Keratinocyte (primary cell): ENCODE data around the gene RBBP6. TPM values are rescaled to one million over a fixed set of nuclear protein-coding genes. Genes with fewer than 3 reads are reported as not detected.

ENCODE experiments used
- DNase-seq: peaks from one replicate; pipeline ENCODE4 v3.0.0-alpha.2; 2011; ENCODE audit warnings: low read depth, missing footprints, low spot score
- FAIRE-seq: peaks from 2 replicates; lab custom pipeline; 2011; peaks lifted over from hg19 to GRCh38; lab: Jason Lieb, UNC
- H2AFZ ChIP-seq: 2 replicates; pipeline ENCODE4 v1.6.0; 2012; ENCODE audit warnings: low read length, control low read depth, inconsistent platforms; ENCODE audit not compliant: control insufficient read depth
- H3K27ac ChIP-seq: 2 replicates; pipeline ENCODE4 v1.5.1; 2011; ENCODE audit warnings: low read length; ENCODE audit not compliant: control insufficient read depth, insufficient read depth
- H3K27me3 ChIP-seq: 3 replicates; pipeline ENCODE4 v1.6.0; 2011; ENCODE audit warnings: low read length; ENCODE audit not compliant: control insufficient read depth, insufficient read depth; ENCODE audit errors: extremely low read depth
- H3K36me3 ChIP-seq, 2 experiments: 2 replicates in 1 of 2; 3 replicates in 1 of 2; pipeline ENCODE4 v1.5.1; 2011; ENCODE audit warnings: low read length in 2 of 2, mild to moderate bottlenecking in 1 of 2; ENCODE audit not compliant: control insufficient read depth in 2 of 2, insufficient read depth in 2 of 2; ENCODE audit errors: extremely low read depth in 1 of 2
- H3K4me1 ChIP-seq: 3 replicates; pipeline ENCODE4 v1.5.1; 2011; ENCODE audit warnings: low read length; ENCODE audit not compliant: control insufficient read depth, insufficient read depth; ENCODE audit errors: extremely low read depth
- H3K4me2 ChIP-seq: 3 replicates; pipeline ENCODE4 v1.6.0; 2011; ENCODE audit warnings: low read depth, low read length; ENCODE audit not compliant: control insufficient read depth, insufficient read depth; ENCODE audit errors: extremely low read depth
- H3K4me3 ChIP-seq, 3 experiments: fragments of 200-600 bp in 1 of 3; sonication (generic) in 1 of 3; 2 replicates in 2 of 3; 3 replicates in 1 of 3; pipeline ENCODE4 v1.5.1; 2011 to 2016; ENCODE audit warnings: low read length in 3 of 3, mild to moderate bottlenecking in 3 of 3, control low read depth in 2 of 3, inconsistent platforms in 1 of 3, low read depth in 1 of 3, mixed read lengths in 1 of 3, mixed run types in 1 of 3, moderate library complexity in 1 of 3; ENCODE audit not compliant: control insufficient read depth in 2 of 3, insufficient read depth in 2 of 3; ENCODE audit errors: extremely low read depth in 1 of 3
- H3K79me2 ChIP-seq: 2 replicates; pipeline ENCODE4 v1.6.0; 2012; ENCODE audit warnings: low read length; ENCODE audit not compliant: control insufficient read depth, insufficient read depth
- H3K9ac ChIP-seq: 3 replicates; pipeline ENCODE4 v1.6.0; 2011; ENCODE audit warnings: low read length; ENCODE audit not compliant: control insufficient read depth, insufficient read depth; ENCODE audit errors: extremely low read depth
- H3K9me1 ChIP-seq: 3 replicates; pipeline ENCODE4 v1.6.0; 2011; ENCODE audit warnings: low read length; ENCODE audit not compliant: control insufficient read depth, insufficient read depth; ENCODE audit errors: extremely low read depth
- H3K9me3 ChIP-seq: 2 replicates; pipeline ENCODE4 v1.5.1; 2012; ENCODE audit warnings: low read depth, low read length; ENCODE audit not compliant: control insufficient read depth
- H4K20me1 ChIP-seq: 3 replicates; pipeline ENCODE4 v1.6.0; 2011; ENCODE audit warnings: low read length; ENCODE audit not compliant: control insufficient read depth, insufficient read depth; ENCODE audit errors: extremely low read depth
- EZH2 ChIP-seq: IDR thresholded peaks from one replicate; pipeline ENCODE4 v1.6.1; 2012; ENCODE audit warnings: inconsistent platforms, mild to moderate bottlenecking, low read length, moderate library complexity
- dilution Hi-C: fragments of 300-500 bp; cut with MboI; formaldehyde crosslinking; loops from one replicate; pipeline ENCODE4 v1.7.0; 2020; ENCODE audit warnings: low sequenced_read_pairs; ENCODE audit not compliant: extremely low pct_ligation_motif_present
- polyA plus RNA-seq, 5 experiments: library from polyadenylated mRNA; depleted of rRNA in 3 of 5; stranded (reverse) in 3 of 5; stranded (forward) in 1 of 5; unstranded in 1 of 5; fragments of >200 nt; gene quantifications; 1 replicate in 1 of 5; 2 replicates in 3 of 5; 3 replicates in 1 of 5; pipeline versions ENCODE4 v1.2.1 to v1.2.3, GENCODE V29; 2011 to 2012; ENCODE audit warnings: missing spikeins in 2 of 5, low read depth in 1 of 5, low replicate concordance in 1 of 5
- TF ChIP-seq, protein P1 (sequence below), 3 experiments: IDR thresholded peaks in 1 of 3; conservative IDR thresholded peaks in 1 of 3; optimal IDR thresholded peaks in 1 of 3; 2 replicates in 2 of 3; 3 replicates in 1 of 3; pipeline versions ENCODE3 to v1.5.1; 2011; ENCODE audit warnings: low read length in 3 of 3, mild to moderate bottlenecking in 3 of 3, moderate library complexity in 2 of 3, control low read depth in 1 of 3, inconsistent platforms in 1 of 3; ENCODE audit not compliant: insufficient read depth in 2 of 3; ENCODE audit errors: extremely low read depth in 1 of 3

RBBP6 gene
- polyA plus RNA-seq, 1 donor (not counting 4 experiments of a cell fraction or from before 2014, with no cell fraction given), result 32.1 TPM

DNA sequence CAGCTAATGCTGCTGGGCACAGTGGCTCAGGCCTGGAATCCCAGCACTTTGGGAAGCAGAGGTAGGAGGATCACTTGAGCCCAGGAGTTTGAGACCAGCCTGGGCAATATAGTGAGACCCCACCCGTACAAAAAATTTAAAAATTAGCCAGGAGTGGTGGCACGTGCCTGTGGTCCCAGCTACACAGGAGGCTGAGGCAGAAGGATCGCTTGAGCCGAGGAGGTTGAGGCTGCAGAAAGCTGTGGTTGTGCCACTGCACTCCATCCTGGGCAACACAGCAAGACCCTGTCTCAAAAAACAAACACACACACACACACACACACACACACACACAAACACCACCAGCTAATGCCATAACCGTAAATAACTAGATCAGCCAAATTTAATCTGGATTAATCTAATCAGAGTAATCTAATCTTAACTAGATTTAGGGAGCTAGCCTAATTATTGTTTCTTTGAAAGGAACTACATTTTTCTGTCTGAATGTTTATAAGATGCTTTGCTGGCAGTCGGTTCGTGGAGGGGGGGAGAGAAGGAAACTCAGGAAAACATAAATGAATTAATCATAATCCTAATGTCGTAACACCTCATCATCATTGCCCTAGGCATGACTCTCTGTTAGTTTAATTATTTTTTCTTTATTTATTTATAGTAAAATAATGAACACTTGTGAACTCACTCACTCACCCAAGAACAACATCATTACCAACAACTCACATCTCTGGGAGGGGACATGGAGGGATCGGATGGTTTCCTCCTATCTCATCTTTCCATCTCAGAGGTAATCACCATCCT is 12.5 kb upstream of the RBBP6 start:
- no peak overlapping the region for H3K4me3 ChIP-seq
- no peaks in the 10 kb centered on the region for H3K9me3 ChIP-seq
- no peak overlapping the region for H3K9ac ChIP-seq
- no peaks in the 10 kb centered on the region for H4K20me1 ChIP-seq
- H3K27me3 ChIP-seq, result no peaks in the 10 kb centered on the region
- dilution Hi-C loops, result no loop called here
- no peaks in the 10 kb centered on the region for H3K9me1 ChIP-seq
- no peaks in the 10 kb centered on the region for H3K36me3 ChIP-seq
- peaks cover 14% of the 10 kb centered on the region for H3K4me1 ChIP-seq
- TF ChIP-seq, protein P1, sequence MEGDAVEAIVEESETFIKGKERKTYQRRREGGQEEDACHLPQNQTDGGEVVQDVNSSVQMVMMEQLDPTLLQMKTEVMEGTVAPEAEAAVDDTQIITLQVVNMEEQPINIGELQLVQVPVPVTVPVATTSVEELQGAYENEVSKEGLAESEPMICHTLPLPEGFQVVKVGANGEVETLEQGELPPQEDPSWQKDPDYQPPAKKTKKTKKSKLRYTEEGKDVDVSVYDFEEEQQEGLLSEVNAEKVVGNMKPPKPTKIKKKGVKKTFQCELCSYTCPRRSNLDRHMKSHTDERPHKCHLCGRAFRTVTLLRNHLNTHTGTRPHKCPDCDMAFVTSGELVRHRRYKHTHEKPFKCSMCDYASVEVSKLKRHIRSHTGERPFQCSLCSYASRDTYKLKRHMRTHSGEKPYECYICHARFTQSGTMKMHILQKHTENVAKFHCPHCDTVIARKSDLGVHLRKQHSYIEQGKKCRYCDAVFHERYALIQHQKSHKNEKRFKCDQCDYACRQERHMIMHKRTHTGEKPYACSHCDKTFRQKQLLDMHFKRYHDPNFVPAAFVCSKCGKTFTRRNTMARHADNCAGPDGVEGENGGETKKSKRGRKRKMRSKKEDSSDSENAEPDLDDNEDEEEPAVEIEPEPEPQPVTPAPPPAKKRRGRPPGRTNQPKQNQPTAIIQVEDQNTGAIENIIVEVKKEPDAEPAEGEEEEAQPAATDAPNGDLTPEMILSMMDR (optimal IDR thresholded peaks at IDR 0.05 in 1 of 3, IDR thresholded peaks at IDR 0.05 in 1 of 3, conservative IDR thresholded peaks at IDR 0.05 in 1 of 3; ENCODE audit: extremely low read depth in 1 of 3, insufficient read depth in 2 of 3, low read length in 3 of 3), result no peak
- no peak for TF ChIP-seq EZH2
- no peak overlapping the region for H3K27ac ChIP-seq
- DNase-seq (no peak), FAIRE-seq (no peak)
- no peak overlapping the region for H3K4me2 ChIP-seq
- H3K79me2 ChIP-seq, result no peaks in the 10 kb centered on the region
- no peak overlapping the region for H2AFZ ChIP-seq

GRCh38 chr16:24531166-24531565 is 8.2 kb upstream of the RBBP6 start:
- no peak overlapping the region for H2AFZ ChIP-seq
- no peaks in the 10 kb centered on the region for H3K79me2 ChIP-seq
- FAIRE-seq (no peak), DNase-seq (no peak)
- H3K9me1 ChIP-seq, result no peaks in the 10 kb centered on the region
- no peak overlapping the region for H3K27ac ChIP-seq
- no peaks in the 10 kb centered on the region for H3K27me3 ChIP-seq
- H3K4me1 ChIP-seq, result peaks cover 9% of the 10 kb centered on the region
- no peak overlapping the region for H3K4me2 ChIP-seq
- no peak overlapping the region for H3K9ac ChIP-seq
- dilution Hi-C loops, result no loop called here
- no peaks in the 10 kb centered on the region for H4K20me1 ChIP-seq
- no peaks in the 10 kb centered on the region for H3K9me3 ChIP-seq
- TF ChIP-seq, protein P1 (optimal IDR thresholded peaks at IDR 0.05 in 1 of 3, IDR thresholded peaks at IDR 0.05 in 1 of 3, conservative IDR thresholded peaks at IDR 0.05 in 1 of 3; ENCODE audit: extremely low read depth in 1 of 3, insufficient read depth in 2 of 3, low read length in 3 of 3), result no peak
- TF ChIP-seq EZH2, result no peak
- no peak overlapping the region for H3K4me3 ChIP-seq
- no peaks in the 10 kb centered on the region for H3K36me3 ChIP-seq
